Stimulated activated CD8-positive, alpha-beta memory T cell treated with anti-CD3 and anti-CD28 coated beads, Interleukin-4, amount 100 ng/mL, for 4 hours (primary cell): ENCODE measurements around the gene KIF26A.

Experiments used
- DNase-seq, 2 donors: peaks; one replicate each; pipeline ENCODE4 v3.0.0-alpha.2; 2020; ENCODE audit warnings: low read depth in 2 of 2, low spot score in 1 of 2

Gene KIF26A

DNA sequence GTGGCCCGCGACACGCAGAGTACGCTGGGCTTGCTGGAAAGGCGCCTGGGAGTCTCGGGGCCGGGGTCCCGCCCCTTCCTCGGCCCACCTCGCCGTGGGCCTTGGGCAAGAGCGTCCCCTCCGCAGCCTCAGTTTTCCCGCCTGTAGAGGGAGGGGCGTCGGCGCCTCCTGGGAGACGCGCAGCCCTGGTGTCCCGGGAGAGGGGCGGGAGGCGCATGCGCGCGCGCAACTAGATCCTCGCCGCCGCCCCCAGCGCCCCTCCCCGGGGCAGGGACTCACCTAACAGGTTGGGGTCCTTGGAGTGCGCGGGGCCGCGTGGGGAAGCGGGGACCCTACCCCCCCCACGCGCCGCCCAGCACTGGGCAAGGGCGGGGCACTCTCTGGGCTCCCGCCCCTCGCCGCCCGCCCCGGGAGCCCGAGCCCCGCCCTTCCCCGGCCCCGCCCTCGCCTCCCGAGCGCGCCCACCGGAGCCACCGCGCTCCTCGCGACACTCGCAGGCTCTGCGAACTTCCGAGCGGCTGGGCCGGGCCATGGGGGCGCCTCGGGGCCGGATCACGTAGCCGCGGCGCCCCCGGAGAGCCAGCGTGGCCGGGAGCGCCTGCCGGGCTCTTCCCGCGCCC, at the start of gene KIF26A:
TSS of gene KIF26A (plus strand) at position 490 of the 620 bp plus-strand sequence. CDS start 136 bp downstream, outside the sequence.
- DNase-seq = no peak

DNA sequence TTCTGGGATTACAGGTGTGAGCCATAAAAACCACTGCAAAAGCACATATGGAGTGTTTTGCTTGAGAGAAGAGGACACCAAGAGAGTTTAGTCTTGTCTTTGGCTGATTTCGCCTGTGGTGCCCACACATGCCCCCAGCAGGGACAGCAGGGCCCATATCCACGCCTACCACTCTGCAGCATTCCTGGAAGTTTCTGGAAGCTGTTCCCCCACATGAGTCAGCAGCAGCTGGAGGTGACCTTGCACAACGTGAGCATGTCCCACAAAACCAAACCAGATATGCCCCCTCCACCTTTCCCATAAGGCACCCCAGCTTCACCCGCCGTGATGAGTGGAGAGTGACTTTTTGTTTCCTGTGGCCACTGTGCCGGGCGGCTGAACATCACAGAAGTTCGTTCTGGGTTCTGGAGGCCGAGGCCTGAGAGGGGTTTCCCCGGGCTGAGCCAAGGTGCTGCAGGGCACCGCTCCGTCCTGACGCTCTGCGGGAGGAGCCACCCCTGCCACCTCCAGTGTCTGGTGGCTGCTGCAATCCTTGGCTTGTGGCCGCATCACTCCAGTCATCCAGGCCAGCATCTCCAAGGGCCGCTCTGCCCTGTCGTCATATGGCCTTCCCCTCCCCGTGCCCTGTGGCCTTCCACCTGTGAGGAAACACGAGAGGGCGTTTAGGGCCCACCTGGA, 48.2 kb upstream of the KIF26A start:
- DNase-seq = no peak

DNA sequence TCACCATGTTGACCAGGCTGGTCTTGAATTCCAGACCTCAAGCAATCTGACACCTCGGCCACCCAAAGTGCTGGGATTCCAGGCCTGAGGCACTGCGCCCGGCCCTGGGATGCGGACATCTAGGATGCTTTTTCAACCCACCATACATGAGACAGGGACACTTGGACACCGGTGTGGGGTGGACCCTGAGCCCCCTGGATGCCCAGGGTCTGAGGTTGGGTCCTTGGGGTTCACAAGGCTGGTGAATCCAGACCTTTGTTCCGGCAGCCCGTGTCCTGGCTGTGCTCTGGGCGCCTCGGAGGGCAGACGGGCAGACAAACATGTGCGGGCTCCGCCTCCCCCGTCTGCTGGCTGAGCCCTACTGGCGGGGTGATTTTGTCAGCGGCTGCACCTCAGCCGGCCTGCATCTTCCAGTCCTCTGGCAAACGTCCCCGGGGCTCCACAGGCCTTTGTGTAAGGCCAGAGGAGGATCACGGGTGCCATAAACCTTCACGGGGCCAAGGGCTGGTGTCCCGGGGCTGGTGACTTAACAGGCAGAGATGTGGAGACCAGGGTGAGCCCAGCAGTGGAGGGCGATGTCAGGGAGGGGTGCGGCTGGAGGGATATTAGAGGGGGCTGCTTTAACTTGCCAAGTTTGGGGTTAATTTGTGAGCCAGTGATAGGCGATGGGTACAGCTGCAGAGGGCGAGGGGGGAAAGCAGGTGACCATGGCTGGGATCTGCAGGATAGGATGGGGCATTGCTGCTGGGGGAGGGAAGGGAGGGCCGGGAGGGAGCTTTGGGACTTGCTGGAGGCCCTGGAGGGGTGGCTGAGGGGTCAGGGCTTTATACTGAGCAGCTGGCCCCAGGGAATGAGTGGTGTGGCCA, 47.1 kb upstream of the KIF26A start:
- DNase-seq = no peak

DNA sequence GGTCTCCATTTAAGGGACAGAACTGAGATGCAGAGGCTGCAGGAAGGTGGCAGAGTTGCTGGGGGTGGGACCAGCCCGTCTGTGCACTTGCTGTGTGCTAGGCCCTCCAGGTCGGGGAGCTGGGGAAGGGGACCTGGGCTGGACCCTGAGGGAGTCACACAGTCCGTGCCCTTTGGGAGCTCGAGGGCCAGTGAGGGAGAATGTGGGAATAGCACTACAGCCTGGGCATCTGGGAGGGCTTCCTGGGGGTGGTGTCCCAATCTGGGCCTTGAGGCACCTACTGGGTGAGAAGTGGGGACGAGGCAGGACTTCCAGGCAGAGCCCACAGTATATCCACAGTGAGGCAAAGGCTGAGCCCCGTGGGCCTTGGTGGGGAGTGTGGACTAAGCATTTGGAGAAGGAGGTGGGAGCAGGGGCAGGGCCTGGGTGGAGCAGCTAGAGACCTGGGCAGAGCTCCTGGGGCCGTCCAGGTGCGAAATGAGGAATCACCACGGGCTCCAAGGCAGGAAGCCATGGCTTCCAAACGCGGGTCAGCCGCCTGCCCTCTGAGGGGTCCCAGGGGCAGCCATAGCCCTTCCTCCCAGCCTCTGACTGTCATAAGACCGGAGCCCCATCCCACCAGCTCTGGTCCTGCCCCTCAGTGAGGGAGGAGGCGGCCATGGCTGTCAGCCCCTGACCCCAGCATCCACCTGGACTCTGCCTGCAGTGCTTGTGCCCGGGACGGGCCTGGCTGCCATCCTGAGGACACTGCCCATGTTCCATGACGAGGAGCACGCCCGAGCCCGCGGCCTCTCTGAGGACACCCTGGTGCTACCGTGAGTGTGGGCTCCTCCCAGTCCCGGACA, 46.2 kb upstream of the KIF26A start:
- DNase-seq = no peak

DNA sequence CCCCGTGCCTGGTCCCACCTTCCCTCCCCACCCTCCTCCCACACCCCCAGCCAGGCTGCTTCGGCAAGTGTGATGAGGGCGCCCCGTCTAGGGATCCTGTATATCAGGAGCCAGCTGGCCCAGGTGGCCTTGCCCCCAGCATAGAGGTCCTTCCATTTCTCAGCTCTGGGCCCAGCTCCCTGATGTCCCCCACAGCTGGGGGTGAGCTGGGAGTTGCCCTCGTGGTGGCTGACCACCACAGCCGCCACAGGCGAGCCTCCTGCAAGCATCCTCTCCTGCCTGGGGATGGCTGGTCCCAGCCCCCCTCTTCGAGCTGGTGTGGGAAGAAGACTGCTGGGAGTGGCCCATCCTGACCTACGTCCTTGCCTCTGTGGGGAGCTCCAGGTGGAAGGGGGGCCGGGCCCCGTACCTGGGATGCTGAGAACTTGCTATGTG, 45.4 kb upstream of the KIF26A start:
- DNase-seq = no peak

DNA sequence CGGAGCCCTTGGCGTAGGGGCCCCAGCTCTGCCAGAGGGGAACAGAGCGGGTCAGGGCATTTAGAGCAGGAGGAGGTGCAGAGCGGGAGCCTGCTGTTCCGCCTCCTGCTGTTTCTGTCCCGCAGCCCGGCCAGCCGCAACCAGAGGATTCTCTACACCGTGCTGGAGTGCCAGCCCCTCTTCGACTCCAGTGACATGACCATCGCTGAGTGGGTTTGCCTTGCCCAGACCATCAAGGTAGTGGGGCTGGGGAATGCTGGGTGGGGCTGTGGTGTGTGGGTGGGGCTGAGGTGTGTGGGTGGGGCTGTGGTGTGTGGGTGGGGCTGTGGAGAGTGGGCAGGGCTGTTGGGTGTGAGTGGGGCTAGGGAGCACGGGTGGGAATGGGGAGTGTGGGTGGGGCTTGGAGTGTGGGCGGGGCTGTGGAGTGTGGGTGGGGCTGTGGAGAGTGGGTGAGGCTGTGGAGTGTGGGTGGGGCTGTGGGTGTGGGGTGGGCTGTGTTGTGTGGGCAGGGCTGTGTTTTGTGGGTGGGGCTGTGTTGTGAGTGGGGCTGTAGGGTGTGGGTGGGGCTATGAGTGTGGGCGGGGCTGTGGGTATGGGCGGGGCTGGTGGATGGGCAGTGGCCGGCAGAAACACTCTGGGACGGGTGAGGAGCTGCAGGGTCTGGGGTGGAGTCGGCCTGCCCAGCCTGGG, 44.9 kb upstream of the KIF26A start:
- no peak for DNase-seq

DNA sequence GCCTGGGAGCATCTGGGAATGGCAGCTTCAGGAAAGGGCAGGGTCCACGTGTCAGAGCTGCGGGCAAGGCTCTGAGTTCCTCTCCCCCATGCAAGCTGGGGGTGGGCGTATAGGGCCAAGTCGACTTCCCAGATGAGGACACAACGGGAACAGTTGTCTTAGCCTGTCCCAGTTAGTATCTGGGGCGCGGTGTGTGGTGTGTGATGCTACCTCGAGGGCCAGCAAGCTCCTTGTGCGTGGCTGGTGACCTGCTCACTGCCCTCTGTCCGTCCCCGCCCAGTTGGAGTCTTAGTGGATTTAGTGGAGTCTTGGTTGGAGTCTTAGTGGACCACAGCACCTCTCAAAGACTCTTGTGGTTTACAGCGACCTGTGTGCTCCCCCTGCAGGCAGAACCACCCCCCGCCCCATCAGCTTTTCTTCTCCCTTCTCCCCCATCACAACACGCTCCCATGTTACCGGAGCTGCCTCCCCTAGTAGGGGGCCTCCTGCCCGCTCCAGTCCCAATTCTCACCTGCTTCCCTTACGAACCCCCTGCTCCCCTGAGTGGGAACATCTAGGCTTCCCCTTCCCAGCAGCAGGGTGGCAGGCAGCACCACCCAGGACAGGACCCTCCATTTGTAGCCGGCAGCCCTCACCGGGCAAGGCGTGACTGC, 44.2 kb upstream of the KIF26A start:
- DNase-seq = no peak

DNA sequence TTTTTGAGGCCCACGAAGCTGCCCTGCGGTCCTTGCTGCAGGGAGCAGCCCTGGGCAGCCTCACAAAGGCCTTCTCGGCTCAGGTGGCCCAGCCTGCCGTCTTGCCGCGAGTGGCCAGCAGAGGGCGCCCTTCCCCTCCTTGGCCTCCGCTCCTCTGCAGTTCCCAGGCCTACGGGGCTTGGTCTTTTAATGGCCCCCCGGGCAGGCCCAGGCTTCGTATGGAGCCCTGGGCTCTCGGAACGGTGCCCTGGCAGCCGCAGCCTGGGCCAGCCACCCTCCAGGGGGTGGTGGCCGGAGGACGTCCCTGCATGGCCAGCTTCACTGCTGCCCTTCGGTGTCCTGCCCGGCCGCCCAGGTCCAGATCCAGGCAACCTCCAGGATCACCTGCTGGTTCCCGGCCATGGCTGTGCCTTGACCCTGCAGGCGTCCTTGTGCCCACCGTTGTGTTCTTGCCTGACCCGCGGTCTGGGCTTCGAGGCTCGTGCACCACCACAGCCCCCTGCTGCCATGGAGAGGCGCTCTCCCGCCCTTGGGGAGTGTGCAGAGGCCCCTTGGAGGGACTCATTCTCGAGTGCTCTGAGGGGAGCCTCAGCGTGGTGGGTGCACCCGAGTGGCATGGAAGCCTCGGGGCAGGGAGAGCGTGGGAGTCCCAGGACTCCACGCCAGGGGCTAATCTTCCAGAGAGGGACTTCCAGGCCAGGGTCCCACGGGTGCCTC, 43.5 kb upstream of the KIF26A start:
- DNase-seq = peak; percentile 12 to 61

DNA sequence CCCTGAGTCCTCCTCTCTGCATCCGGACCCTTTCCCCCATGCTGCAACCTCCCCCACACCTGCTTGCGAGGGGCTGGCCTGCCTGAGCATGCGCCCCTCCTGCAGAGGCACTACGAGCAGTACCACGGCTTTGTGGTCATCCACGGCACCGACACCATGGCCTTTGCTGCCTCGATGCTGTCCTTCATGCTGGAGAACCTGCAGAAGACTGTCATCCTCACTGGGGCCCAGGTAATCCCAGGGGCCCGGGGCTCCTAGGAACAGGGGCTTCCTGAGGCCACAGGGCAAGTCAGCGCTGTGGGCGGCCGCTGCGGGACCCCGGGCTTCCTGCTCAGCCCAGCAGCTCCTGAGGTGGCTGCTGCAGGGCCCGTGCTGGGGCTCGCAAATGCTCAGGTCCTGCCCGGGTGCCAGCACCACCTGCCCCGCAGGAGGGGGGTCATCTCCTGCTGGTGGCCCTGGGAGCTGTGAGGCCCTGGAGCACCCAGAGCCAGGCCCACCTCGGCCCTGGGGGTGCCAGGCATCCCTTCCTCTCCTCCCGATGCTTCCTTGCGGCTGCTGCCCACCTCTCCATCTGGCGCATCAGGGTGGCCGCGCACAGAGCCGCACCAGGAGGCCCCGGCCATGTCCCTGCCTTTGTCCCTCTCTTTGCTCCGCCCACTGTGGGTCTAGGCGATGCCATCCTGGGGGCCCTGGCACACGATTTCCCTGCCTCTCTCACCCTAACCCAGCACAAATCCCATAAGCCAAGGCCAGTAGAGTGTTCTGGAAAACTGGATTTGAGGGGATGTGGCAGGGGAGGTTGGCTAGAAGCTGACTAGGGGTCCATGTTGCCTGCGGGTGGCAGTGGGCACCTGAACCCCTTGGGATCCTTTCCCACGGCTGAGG, 42.7 kb upstream of the KIF26A start:
- no peak for DNase-seq

DNA sequence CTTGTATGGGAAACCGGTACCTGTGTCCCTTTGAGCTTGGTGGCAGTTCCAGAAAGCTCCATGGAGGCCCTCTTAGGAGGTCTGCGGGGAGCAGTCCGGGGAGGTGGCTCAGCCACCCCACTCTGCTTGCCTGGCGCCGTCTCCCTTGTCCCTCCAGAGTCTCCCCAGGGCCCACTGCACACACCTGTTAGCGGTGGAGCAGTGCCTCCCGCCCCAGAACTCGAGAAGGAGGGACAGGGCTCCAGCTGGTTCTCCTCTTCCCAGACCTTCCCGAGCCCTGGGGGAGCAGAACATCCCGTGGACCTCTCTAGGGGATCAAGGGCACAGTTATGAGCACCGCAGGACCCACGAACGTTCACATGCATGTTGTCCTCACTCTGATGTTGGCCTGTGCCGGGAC, 42.1 kb upstream of the KIF26A start:
- DNase-seq = no peak

GRCh38 chr14:104096751-104097700, 41.4 kb upstream of the KIF26A start:
- DNase-seq = no peak

- no peak for DNase-seq
These were observed 39.9 kb upstream of the KIF26A start for GRCh38 chr14:104098272-104099095.

GRCh38 chr14:104099096-104100041, 39.0 kb upstream of the KIF26A start:
- DNase-seq = no peak

DNA sequence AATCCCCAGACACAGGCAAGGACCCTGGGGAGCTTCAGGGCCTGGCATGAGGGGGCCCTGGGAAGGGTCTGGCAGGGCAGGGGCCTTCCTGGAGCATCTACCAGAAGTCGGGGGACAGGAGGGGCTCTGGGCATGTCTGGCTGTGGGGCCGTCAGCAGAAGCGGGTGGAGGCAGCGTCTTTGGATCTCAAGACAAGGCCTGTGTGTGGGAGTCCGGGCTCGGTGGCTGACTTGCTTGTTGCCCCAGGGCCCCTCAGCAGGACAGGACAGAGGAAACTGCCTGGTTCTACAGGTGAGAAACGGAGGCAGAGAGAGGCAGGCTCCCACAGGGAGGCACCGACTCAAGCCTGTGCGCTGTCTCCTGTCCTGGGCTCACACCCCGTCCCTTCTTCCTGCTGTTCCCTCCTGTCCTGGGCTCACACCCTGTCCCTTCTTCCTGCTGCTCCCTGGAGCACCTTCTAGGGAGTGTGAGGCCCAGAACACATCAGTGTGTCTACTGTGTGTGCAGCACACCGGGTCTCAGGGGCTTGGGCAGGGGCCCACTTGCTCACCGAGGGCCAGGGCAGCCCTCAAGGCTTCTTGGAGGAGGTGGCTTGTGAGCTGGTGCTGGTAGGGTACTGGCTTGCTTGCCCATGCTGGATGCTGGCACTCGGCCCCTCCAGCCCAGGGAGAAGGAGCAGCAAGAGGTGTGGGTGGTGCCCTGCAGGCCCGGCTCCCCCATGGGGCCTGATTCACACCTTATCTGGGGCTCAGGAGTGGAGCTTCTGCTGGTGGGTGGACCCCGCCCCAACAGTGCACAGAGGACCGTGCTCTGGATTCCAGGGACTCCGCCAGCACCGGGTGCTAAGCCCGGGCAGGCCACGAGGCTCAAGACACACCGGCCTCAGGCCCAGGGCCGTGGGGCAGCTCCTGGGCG, 38.0 kb upstream of the KIF26A start:
- no peak for DNase-seq
